CD4-positive, alpha-beta T cell (primary cell): ENCODE measurements around the gene KLHL17. TPM values are rescaled to one million over a fixed set of nuclear protein-coding genes. Genes with fewer than 3 reads are reported as not detected.

Experiments
- ATAC-seq: fragments of 200-7000 bp; cut with Tn5 transposase; one replicate; pipeline ENCODE4 v1.10.0; 2022; ENCODE audit warnings: mild to moderate bottlenecking; ENCODE audit not compliant: poor library complexity
- CTCF ChIA-PET: fragments of 350-600 bp; sonication (Branson Sonifier 250); formaldehyde crosslinking; loops from one replicate; lab custom pipeline; 2021; ENCODE audit warnings: antibody characterized with exemption, inconsistent platforms; lab: Charles Lee
- POLR2A ChIA-PET: fragments of 350-600 bp; sonication (Branson Sonifier 250); formaldehyde crosslinking; loops from one replicate; lab custom pipeline; 2021; ENCODE audit warnings: antibody characterized with exemption, inconsistent platforms; lab: Charles Lee
- DNase-seq, 14 experiments: peaks; one replicate each; pipeline ENCODE4 v3.0.0-alpha.2; 2013 to 2020; ENCODE audit warnings: mixed read lengths in 2 of 14
- H3K27ac ChIP-seq, 2 donors: one replicate each; pipeline versions ENCODE4 v1.5.1 to v1.7.0; 2013; ENCODE audit warnings: low read length in 2 of 2, low read depth in 1 of 2, mild to moderate bottlenecking in 1 of 2
- H3K27me3 ChIP-seq, 2 experiments: 1 replicate in 1 of 2; 2 replicates in 1 of 2; pipeline versions ENCODE4 v1.6.1 to v1.7.0; 2013; ENCODE audit warnings: low read length in 2 of 2, control low read depth in 1 of 2, mild to moderate bottlenecking in 1 of 2, moderate library complexity in 1 of 2; ENCODE audit not compliant: insufficient read depth in 2 of 2, control insufficient read depth in 1 of 2
- H3K36me3 ChIP-seq: one replicate; pipeline ENCODE4 v1.6.1; 2013; ENCODE audit warnings: low read length, control low read depth; ENCODE audit not compliant: insufficient read depth
- H3K4me1 ChIP-seq: one replicate; pipeline ENCODE4 v1.6.1; 2013; ENCODE audit warnings: low read length, control low read depth; ENCODE audit not compliant: insufficient read depth
- H3K4me3 ChIP-seq: one replicate; pipeline ENCODE4 v1.5.1; 2013; ENCODE audit warnings: mild to moderate bottlenecking, low read length, moderate library complexity
- H3K9me3 ChIP-seq, 2 experiments: 1 replicate in 1 of 2; 2 replicates in 1 of 2; pipeline versions ENCODE4 v1.6.1 to v1.7.0; 2013; ENCODE audit warnings: low read length in 2 of 2, mild to moderate bottlenecking in 2 of 2, control low read depth in 1 of 2, moderate library complexity in 1 of 2; ENCODE audit not compliant: control insufficient read depth in 1 of 2, insufficient read depth in 1 of 2
- H3K27ac Mint-ChIP-seq: one replicate; pipeline ENCODE4 v1.8.0; 2020; ENCODE audit warnings: mixed read lengths
- H3K27me3 Mint-ChIP-seq: one replicate; pipeline ENCODE4 v1.8.0; 2021; ENCODE audit warnings: mixed read lengths
- H3K36me3 Mint-ChIP-seq: one replicate; pipeline ENCODE4 v1.8.0; 2021; ENCODE audit warnings: low read depth, mixed read lengths
- H3K4me1 Mint-ChIP-seq: one replicate; pipeline ENCODE4 v1.8.0; 2021; ENCODE audit warnings: low read depth, mixed read lengths
- H3K4me3 Mint-ChIP-seq: one replicate; pipeline ENCODE4 v1.8.0; 2020; ENCODE audit warnings: mild to moderate bottlenecking, mixed read lengths
- H3K9me3 Mint-ChIP-seq: one replicate; pipeline ENCODE4 v1.8.0; 2020; ENCODE audit warnings: mixed read lengths
- CTCF ChIP-seq: fragments of 200-600 bp; IDR thresholded peaks from one replicate; pipeline ENCODE4 v1.8.0; 2022; ENCODE audit warnings: antibody characterized with exemption, mild to moderate bottlenecking
- intact Hi-C, 2 experiments: fragments of 100-400 bp; cut with DNase I in 1 of 2; cut with micrococcal nuclease in 1 of 2; formaldehyde crosslinking; loops; one replicate each; pipeline versions ENCODE4 v1.15.1 to v1.9.0; 2023 to 2025; cut with DNase I, micrococcal nuclease
- total RNA-seq, 174 experiments: library from RNA in 2 of 174; stranded (reverse) in 2 of 174; gene quantifications; one replicate each; pipeline ENCODE4 v1.2.3 and lab custom pipeline; 2021 to 2026

The KLHL17 gene
- total RNA-seq, 2 experiments from 2014 or later = 13.9 TPM

DNA sequence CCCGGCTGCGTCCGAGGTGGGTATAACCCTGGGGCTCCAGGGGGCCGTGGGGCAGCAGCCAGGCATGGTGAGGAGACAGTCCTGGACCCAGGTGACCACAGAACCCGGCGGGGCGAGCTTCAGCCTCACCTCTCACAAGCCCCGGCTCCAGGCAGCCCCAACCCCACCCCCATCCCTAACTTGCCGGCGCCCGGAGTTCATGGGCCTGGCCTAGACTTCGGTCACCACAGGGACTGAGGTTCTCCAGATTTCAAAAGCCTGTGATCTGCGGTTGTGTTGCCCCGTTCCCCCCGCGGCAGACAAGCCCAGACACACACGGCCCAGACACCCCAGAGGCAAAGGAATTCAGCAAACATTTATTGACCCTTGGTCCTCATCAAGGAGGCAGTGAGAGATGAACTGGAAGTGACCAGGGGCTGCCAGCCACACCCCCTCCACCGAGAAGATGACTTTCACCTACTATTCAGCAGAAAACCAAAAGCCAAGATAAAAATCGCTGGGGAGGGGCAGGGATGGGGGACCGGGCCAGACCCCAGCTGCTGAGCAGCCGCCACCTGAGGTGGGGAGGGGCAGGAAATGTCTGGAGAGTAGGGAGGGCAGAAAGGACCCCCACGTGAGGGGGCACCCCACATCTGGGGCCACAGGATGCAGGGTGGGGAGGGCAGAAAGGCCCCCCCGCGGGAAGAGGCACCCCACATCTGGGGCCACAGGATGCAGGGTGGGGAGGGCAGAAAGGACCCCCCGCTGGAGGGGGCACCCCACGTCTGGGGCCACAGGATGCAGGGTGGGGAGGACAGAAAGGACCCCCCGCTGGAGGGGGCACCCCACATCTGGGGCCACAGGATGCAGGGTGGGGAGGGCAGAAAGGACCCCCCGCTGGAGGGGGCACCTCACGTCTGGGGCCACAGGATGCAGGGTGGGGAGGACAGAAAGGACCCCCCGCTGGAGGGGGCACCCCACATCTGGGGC is 35.6 kb downstream of the KLHL17 start:
- intact Hi-C loops = no loop called here
- DNase-seq = peak in 1 of 14 experiments; percentile 46
- CTCF ChIA-PET = no interaction called here
- Mint-ChIP-seq H3K4me3 (no peak overlapping the region), H3K27ac (peak overlapping the region; percentile 72), H3K36me3 (peaks cover 4% of the 10 kb centered on the region), H3K9me3 (peaks cover 4% of the 10 kb centered on the region), H3K27me3 (peaks cover 33% of the 10 kb centered on the region), H3K4me1 (peaks cover 14% of the 10 kb centered on the region)
- Histone ChIP-seq H3K4me3 (no peak overlapping the region), H3K4me1 (peaks cover 31% of the 10 kb centered on the region), H3K9me3 (peaks cover 0 to 23% of the 10 kb centered on the region in 2 experiments), H3K27me3 (peaks cover 21 to 29% of the 10 kb centered on the region in 2 experiments), H3K27ac (no peak overlapping the region), H3K36me3 (no peaks in the 10 kb centered on the region)
- POLR2A ChIA-PET = interaction anchor here (1.0 kb wide), 1 partner anchor 20 kb away, joined by 4 read pairs; no protein-coding TSS in a partner anchor
- ATAC-seq = no peak
- no peak for TF ChIP-seq CTCF

DNA sequence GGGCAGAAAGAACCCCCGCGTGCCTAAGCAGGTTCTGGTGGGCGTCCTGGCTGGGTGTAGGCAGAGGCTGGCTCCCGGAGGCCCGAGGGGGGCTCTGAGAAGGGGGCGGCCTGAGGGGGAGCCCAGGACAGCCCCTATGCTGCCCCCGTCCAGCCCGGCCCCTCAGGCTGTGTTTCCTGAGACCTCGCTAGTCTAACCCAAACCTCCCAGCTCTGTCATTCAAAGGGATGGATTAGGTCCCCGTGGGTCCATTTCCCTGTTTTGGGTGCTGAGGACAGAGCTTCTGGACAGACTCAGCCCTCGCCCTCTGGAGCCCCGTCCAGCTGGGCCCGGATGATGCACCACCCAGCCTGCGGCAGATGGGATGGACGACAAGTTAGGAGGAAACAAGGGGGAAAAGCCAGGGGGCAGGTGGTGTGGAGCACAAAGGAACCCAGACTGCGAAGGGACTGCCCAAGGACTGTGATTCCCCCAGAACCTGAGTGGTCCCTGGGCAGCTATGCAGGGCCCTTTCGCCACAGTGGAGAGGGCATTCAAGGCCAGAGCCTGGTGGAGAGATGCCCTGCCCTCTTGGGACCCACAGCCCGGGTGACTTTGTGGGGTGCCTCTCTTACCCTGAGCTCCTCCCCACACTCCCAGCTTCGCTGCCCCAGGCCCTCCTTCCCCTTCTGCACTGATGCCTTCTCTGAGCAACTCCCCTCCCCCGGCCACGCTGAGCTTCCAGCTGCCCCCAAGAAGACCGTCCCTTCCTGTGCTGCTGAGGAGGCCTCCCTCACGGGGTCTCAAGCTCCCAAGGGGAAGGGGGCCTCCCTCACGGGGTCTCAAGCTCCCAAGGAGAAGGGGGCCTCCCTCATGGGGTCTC is 36.7 kb downstream of the KLHL17 start:
- no peak for TF ChIP-seq CTCF
- peaks cover 42% of the 10 kb centered on the region for H3K4me1 ChIP-seq
- Mint-ChIP-seq H3K4me3 (peak overlapping the region; percentile 79), H3K9me3 (peaks cover 4% of the 10 kb centered on the region), H3K4me1 (peaks cover 18% of the 10 kb centered on the region), H3K27ac (peak overlapping the region; percentile 53), H3K27me3 (peaks cover 39% of the 10 kb centered on the region), H3K36me3 (peaks cover 4% of the 10 kb centered on the region)
- ChIA-PET CTCF (interaction anchor here (0.6 to 1.1 kb wide), 2 partner anchors 83 to 128 kb away, joined by 3 read pairs; no protein-coding TSS in a partner anchor), POLR2A (no interaction called here)
- H3K27ac ChIP-seq = no peak overlapping the region
- DNase-seq (peak in 1 of 14 experiments; percentile 37), ATAC-seq (no peak)
- H3K4me3 ChIP-seq = no peak overlapping the region
- intact Hi-C loops = no loop called here
- H3K27me3 ChIP-seq = peaks cover 29 to 40% of the 10 kb centered on the region in 2 experiments
- peaks cover 0 to 20% of the 10 kb centered on the region in 2 experiments for H3K9me3 ChIP-seq
- no peaks in the 10 kb centered on the region for H3K36me3 ChIP-seq

DNA sequence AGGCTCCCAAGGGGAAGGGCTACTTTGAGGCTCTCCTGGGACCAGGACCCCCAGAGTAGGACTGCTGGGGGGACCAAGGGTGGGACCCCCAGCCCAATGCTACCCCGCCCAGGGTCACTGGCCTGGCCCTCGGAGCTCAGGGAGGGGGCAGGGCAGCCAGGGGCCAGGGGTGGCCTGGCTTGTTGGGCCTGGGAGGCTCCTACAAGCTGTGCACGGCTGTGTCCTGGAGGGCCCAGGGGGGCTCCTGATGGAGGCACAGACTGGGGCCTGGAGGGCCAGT is 37.3 kb downstream of the KLHL17 start:
- Mint-ChIP-seq H3K36me3 (peaks cover 4% of the 10 kb centered on the region), H3K27ac (no peak overlapping the region), H3K4me1 (peaks cover 18% of the 10 kb centered on the region), H3K4me3 (peak overlapping the region; percentile 51), H3K27me3 (peaks cover 39% of the 10 kb centered on the region), H3K9me3 (peaks cover under 1% of the 10 kb centered on the region)
- ChIA-PET CTCF (interaction anchor here (1.1 kb wide), 1 partner anchor 128 kb away, joined by 3 read pairs; no protein-coding TSS in a partner anchor), POLR2A (no interaction called here)
- ATAC-seq (no peak), DNase-seq (peak in 1 of 14 experiments; percentile 34)
- H3K27me3 ChIP-seq = peaks cover 33 to 44% of the 10 kb centered on the region in 2 experiments
- peaks cover 0 to 16% of the 10 kb centered on the region in 2 experiments for H3K9me3 ChIP-seq
- H3K27ac ChIP-seq = no peak overlapping the region
- no peak overlapping the region for H3K4me3 ChIP-seq
- intact Hi-C loops = no loop called here
- H3K4me1 ChIP-seq = peaks cover 44% of the 10 kb centered on the region
- TF ChIP-seq CTCF = no peak
- H3K36me3 ChIP-seq = no peaks in the 10 kb centered on the region
